ENCODE measurements around the gene USP25.

GRCh38 chr21:15850645-15851044 lies 120.9 kb downstream of the USP25 start:
- no peak for TF ChIP-seq YY1 (IDR thresholded peaks at IDR 0.05; ENCODE audit: insufficient read depth, insufficient read length)
- TF ChIP-seq SUZ12 (IDR thresholded peaks at IDR 0.05; ENCODE audit: extremely low read depth, insufficient read depth, insufficient read length), result no peak
- no peak for TF ChIP-seq ZNF274 (IDR thresholded peaks at IDR 0.05; ENCODE audit: low read depth, low read length)

Data from NT2/D1 (cell line).